Chondrocyte (in vitro differentiated cells): ENCODE data around the gene FARSA. TPM values are rescaled to one million over a fixed set of nuclear protein-coding genes. Genes with fewer than 3 reads are reported as not detected.
A peak's percentile ranks its signal among the peaks of the same experiment; 100 is the strongest.

ENCODE experiments used
- DNase-seq: peaks from one replicate; pipeline ENCODE4 v3.0.0; 2021; ENCODE audit warnings: mixed read lengths, low spot score
- H3K27ac Mint-ChIP-seq: one replicate; pipeline ENCODE4 v1.8.0; 2021; ENCODE audit warnings: mild to moderate bottlenecking, moderate library complexity, mixed read lengths; ENCODE audit not compliant: unreplicated experiment
- H3K27me3 Mint-ChIP-seq: 2 replicates; pipeline ENCODE4 v1.8.0; 2021; ENCODE audit warnings: low read depth, mixed read lengths
- H3K36me3 Mint-ChIP-seq: 2 replicates; pipeline ENCODE4 v1.8.0; 2021; ENCODE audit warnings: low read depth, mixed read lengths
- H3K4me1 Mint-ChIP-seq: 2 replicates; pipeline ENCODE4 v1.8.0; 2021; ENCODE audit warnings: low read depth, mild to moderate bottlenecking, mixed read lengths
- H3K4me3 Mint-ChIP-seq: one replicate; pipeline ENCODE4 v1.8.0; 2021; ENCODE audit warnings: mild to moderate bottlenecking, moderate library complexity, mixed read lengths; ENCODE audit not compliant: unreplicated experiment
- H3K9me3 Mint-ChIP-seq: 2 replicates; pipeline ENCODE4 v1.8.0; 2021; ENCODE audit warnings: low read depth, mixed read lengths
- CTCF ChIP-seq: fragments of 200-600 bp; sonication (generic); IDR thresholded peaks from 2 replicates; pipeline ENCODE4 v1.5.0; 2021; ENCODE audit warnings: antibody characterized with exemption, mild to moderate bottlenecking, moderate library complexity
- total RNA-seq: library from RNA; stranded (reverse); gene quantifications from 3 replicates; pipeline ENCODE4 v1.2.1, GENCODE V29; 2021

FARSA gene
- total RNA-seq, 1 donor from 2014 or later: 46.4 TPM

- Mint-ChIP-seq H3K36me3 (peaks cover 8% of the 10 kb centered on the region), H3K4me3 (peak within 1 kb of the TSS; percentile 85), H3K27ac (peak within 1 kb of the TSS; percentile 85), H3K9me3 (no peaks in the 10 kb centered on the region), H3K27me3 (peaks cover 15% of the 10 kb centered on the region), H3K4me1 (peaks cover 17% of the 10 kb centered on the region)
- TF ChIP-seq CTCF: no peak
- peak; percentile 97 for DNase-seq
These were observed 52.2 kb downstream of the FARSA start, which contains the start of gene DNASE2 for GRCh38 chr19:12881172-12881808. TSS of gene DNASE2 (minus strand) at chr19:12881449. CDS start at chr19:12881375, 74 bp downstream.

- Mint-ChIP-seq H3K4me3 (peak overlapping the region; percentile 85), H3K9me3 (no peaks in the 10 kb centered on the region), H3K36me3 (peaks cover 8% of the 10 kb centered on the region), H3K27ac (peak overlapping the region; percentile 85), H3K27me3 (peaks cover 13% of the 10 kb centered on the region), H3K4me1 (peaks cover 16% of the 10 kb centered on the region)
- DNase-seq: no peak
- no peak for TF ChIP-seq CTCF
These were observed 52.9 kb downstream of the FARSA start for GRCh38 chr19:12880551-12881171.

- Mint-ChIP-seq H3K4me1 (peaks cover 1% of the 10 kb centered on the region), H3K27me3 (no peaks in the 10 kb centered on the region), H3K36me3 (peaks cover 12% of the 10 kb centered on the region), H3K4me3 (no peak overlapping the region), H3K9me3 (peaks cover 3% of the 10 kb centered on the region), H3K27ac (no peak overlapping the region)
- DNase-seq: no peak
- no peak for TF ChIP-seq CTCF
These were observed 58.4 kb downstream of the FARSA start for GRCh38 chr19:12875086-12875485.

GRCh38 chr19:12873891-12874745, 59.4 kb downstream of the FARSA start:
- Mint-ChIP-seq H3K4me3 (no peak overlapping the region), H3K9me3 (peaks cover 3% of the 10 kb centered on the region), H3K36me3 (peaks cover 12% of the 10 kb centered on the region), H3K27ac (no peak overlapping the region), H3K4me1 (no peaks in the 10 kb centered on the region), H3K27me3 (no peaks in the 10 kb centered on the region)
- no peak for DNase-seq
- no peak for TF ChIP-seq CTCF
